BLaER1 treated with 17β-estradiol and CSF1 and Interleukin-3, amounts not matched to agents 10 nM and 100 nM (cell line): ENCODE data around the gene SRRM4.

Source experiments
- H3K27ac ChIP-seq, 11 experiments: shearing (Covaris generic); formaldehyde crosslinking; 2 replicates each; pipeline ENCODE4 v1.8.1; 2022
- H3K27me3 ChIP-seq, 11 experiments: shearing (Covaris generic); formaldehyde crosslinking; 2 replicates each; pipeline ENCODE4 v1.8.1; 2022
- H3K36me3 ChIP-seq, 11 experiments: shearing (Covaris generic); formaldehyde crosslinking; 2 replicates each; pipeline ENCODE4 v1.8.1; 2022
- H3K4me1 ChIP-seq, 10 experiments: shearing (Covaris generic); formaldehyde crosslinking; 2 replicates each; pipeline ENCODE4 v1.8.1; 2022
- H3K4me2 ChIP-seq, 11 experiments: shearing (Covaris generic); formaldehyde crosslinking; 2 replicates each; pipeline ENCODE4 v1.8.1; 2022
- H3K4me3 ChIP-seq, 10 experiments: shearing (Covaris generic); formaldehyde crosslinking; 2 replicates each; pipeline ENCODE4 v1.8.1; 2022
- H3K9ac ChIP-seq, 11 experiments: shearing (Covaris generic); formaldehyde crosslinking; 2 replicates each; pipeline ENCODE4 v1.8.1; 2022
- H3K9me3 ChIP-seq, 11 experiments: shearing (Covaris generic); formaldehyde crosslinking; replicated peaks in 1 of 11; 2 replicates each; pipeline ENCODE4 v1.8.1; 2022
- H4K20me1 ChIP-seq, 11 experiments: shearing (Covaris generic); formaldehyde crosslinking; 2 replicates each; pipeline ENCODE4 v1.8.1; 2022
- Cebpa-rat ChIP-seq, 11 experiments: shearing (Covaris generic); IDR thresholded peaks; 2 replicates each; pipeline ENCODE4 v1.8.1; 2022

The SRRM4 gene

GRCh38 chr12:119149270-119149669 is 167.9 kb downstream of the SRRM4 start:
- Histone ChIP-seq H3K27me3 (no peaks in the 10 kb centered on the region), H3K4me1 (no peaks in the 10 kb centered on the region), H3K9ac (no peak overlapping the region), H3K4me3 (no peak overlapping the region), H4K20me1 (no peaks in the 10 kb centered on the region), H3K4me2 (no peak overlapping the region), H3K9me3 (peaks cover 13 to 36% (median 22%) of the 10 kb centered on the region in 11 experiments; a peak in 21 of 22 replicates), H3K36me3 (no peaks in the 10 kb centered on the region), H3K27ac (no peak overlapping the region)
- TF ChIP-seq Cebpa-rat (IDR thresholded peaks at IDR 0.05), result no peak

GRCh38 chr12:119151445-119152026 is 170.2 kb downstream of the SRRM4 start:
- H3K36me3 ChIP-seq, result no peaks in the 10 kb centered on the region
- H3K4me3 ChIP-seq, result no peak overlapping the region
- H3K4me2 ChIP-seq, result no peak overlapping the region
- H3K27ac ChIP-seq, result no peak overlapping the region
- H3K9me3 ChIP-seq, result peaks cover 14 to 38% (median 28%) of the 10 kb centered on the region in 11 experiments; a peak in 21 of 22 replicates
- no peaks in the 10 kb centered on the region for H3K27me3 ChIP-seq
- H3K4me1 ChIP-seq, result peaks cover 0 to 15% (median 7%) of the 10 kb centered on the region in 10 experiments; a peak in 13 of 20 replicates
- H3K9ac ChIP-seq, result no peak overlapping the region
- no peaks in the 10 kb centered on the region for H4K20me1 ChIP-seq
- TF ChIP-seq Cebpa-rat (IDR thresholded peaks at IDR 0.05), result no peak

- H3K27ac ChIP-seq, result peak overlapping the region in 1 of 11 experiments; percentile 34; a peak in 1 of 22 replicates
- no peak overlapping the region for H3K4me2 ChIP-seq
- no peak overlapping the region for H3K9ac ChIP-seq
- peaks cover 14 to 38% (median 28%) of the 10 kb centered on the region in 11 experiments; a peak in 21 of 22 replicates for H3K9me3 ChIP-seq
- no peaks in the 10 kb centered on the region for H4K20me1 ChIP-seq
- H3K4me3 ChIP-seq, result no peak overlapping the region
- no peaks in the 10 kb centered on the region for H3K36me3 ChIP-seq
- no peaks in the 10 kb centered on the region for H3K27me3 ChIP-seq
- peaks cover 0 to 27% (median 11%) of the 10 kb centered on the region in 10 experiments; a peak in 13 of 20 replicates for H3K4me1 ChIP-seq
- TF ChIP-seq Cebpa-rat (IDR thresholded peaks at IDR 0.05), result no peak
These were observed 172.4 kb downstream of the SRRM4 start for GRCh38 chr12:119153477-119154434.

- no peaks in the 10 kb centered on the region for H3K27me3 ChIP-seq
- no peaks in the 10 kb centered on the region for H3K36me3 ChIP-seq
- TF ChIP-seq Cebpa-rat (IDR thresholded peaks at IDR 0.05), result no peak
- peak overlapping the region in 1 of 11 experiments; percentile 34; a peak in 1 of 22 replicates for H3K27ac ChIP-seq
- H3K9me3 ChIP-seq, result peaks cover 14 to 38% (median 28%) of the 10 kb centered on the region in 11 experiments; a peak in 21 of 22 replicates
- H3K4me3 ChIP-seq, result no peak overlapping the region
- H4K20me1 ChIP-seq, result no peaks in the 10 kb centered on the region
- H3K4me1 ChIP-seq, result peaks cover 0 to 27% (median 11%) of the 10 kb centered on the region in 10 experiments; a peak in 13 of 20 replicates
- no peak overlapping the region for H3K9ac ChIP-seq
- no peak overlapping the region for H3K4me2 ChIP-seq
These were observed 173.1 kb downstream of the SRRM4 start for GRCh38 chr12:119154435-119154818.

- Histone ChIP-seq H3K27ac (peak overlapping the region in 2 of 11 experiments; percentile 13 to 16; a peak in 2 of 22 replicates), H3K27me3 (no peaks in the 10 kb centered on the region), H3K4me2 (peak overlapping the region in 8 of 11 experiments; percentile 0 to 59 (median 39); a peak in 13 of 22 replicates)
These were observed 175.2 kb downstream of the SRRM4 start for GRCh38 chr12:119156401-119157044.

DNA sequence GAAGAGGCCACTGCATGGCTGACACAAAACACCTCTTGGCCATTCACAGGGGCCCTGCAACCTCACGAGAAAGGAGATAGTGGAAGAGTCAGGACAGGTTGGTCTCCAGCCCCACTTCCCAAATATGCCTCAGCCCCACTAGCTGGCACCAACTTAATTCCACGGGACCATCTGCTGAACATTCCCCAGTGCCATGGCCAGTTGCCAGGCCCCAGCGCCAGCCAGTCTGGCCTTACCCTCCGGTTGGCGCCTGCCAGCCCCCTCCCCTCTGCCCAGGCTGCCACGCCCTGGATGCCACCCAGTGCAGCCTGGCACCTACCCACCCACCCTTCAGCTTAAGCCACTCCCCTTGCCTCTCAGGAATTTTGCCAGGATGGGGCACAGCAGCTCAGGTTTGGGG is 176.2 kb downstream of the SRRM4 start:
- no peak overlapping the region for H3K27ac ChIP-seq
- TF ChIP-seq Cebpa-rat (IDR thresholded peaks at IDR 0.05), result no peak
- no peak overlapping the region for H3K9ac ChIP-seq
- no peaks in the 10 kb centered on the region for H3K36me3 ChIP-seq
- H3K4me3 ChIP-seq, result no peak overlapping the region
- H4K20me1 ChIP-seq, result no peaks in the 10 kb centered on the region
- peaks cover 10 to 17% (median 14%) of the 10 kb centered on the region in 11 experiments; a peak in 19 of 22 replicates for H3K9me3 ChIP-seq
- peak overlapping the region in 3 of 11 experiments; percentile 10 to 18 (median 11); a peak in 1 of 22 replicates for H3K4me2 ChIP-seq
- H3K27me3 ChIP-seq, result no peaks in the 10 kb centered on the region
- peaks cover 0 to 27% (median 11%) of the 10 kb centered on the region in 10 experiments; a peak in 13 of 20 replicates for H3K4me1 ChIP-seq

More at GRCh38 chr12:119156401-119157044, 175.2 kb downstream of the SRRM4 start:
- Histone ChIP-seq H3K36me3 (no peaks in the 10 kb centered on the region), H3K9me3 (peaks cover 14 to 27% (median 20%) of the 10 kb centered on the region in 11 experiments; a peak in 21 of 22 replicates), H3K4me1 (peaks cover 0 to 27% (median 11%) of the 10 kb centered on the region in 10 experiments; a peak in 13 of 20 replicates), H3K4me3 (no peak overlapping the region), H3K9ac (0 out of 22 replicates have a peak overlapping the region, but pooled peaks of 1 of the 11 experiments have one; percentile 13), H4K20me1 (no peaks in the 10 kb centered on the region)
- no peak for TF ChIP-seq Cebpa-rat (IDR thresholded peaks at IDR 0.05)

DNA sequence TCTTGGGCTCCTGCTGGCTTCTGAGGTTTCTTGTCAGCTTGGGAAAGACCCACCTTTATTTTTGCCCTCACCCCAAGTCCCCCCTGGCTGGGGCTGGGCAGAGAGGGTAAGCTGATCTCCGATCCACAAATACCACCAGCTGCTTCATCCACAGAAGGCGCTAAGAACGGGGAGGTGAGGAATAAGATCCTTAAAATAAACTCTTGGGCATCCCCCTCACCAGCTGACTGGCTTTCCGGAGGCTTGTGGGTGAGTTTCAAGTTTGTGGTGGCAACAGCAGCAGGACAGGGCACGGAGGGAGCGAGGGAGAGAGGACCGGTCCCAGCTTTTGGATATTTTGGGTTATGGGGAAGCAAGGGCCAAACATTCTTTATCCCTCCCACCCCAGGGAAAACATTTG is 176.6 kb downstream of the SRRM4 start:
- Histone ChIP-seq H3K9ac (no peak overlapping the region), H4K20me1 (no peaks in the 10 kb centered on the region), H3K27me3 (no peaks in the 10 kb centered on the region), H3K4me1 (peaks cover 0 to 27% (median 11%) of the 10 kb centered on the region in 10 experiments; a peak in 13 of 20 replicates), H3K4me3 (no peak overlapping the region), H3K4me2 (peak overlapping the region in 3 of 11 experiments; percentile 10 to 18 (median 11); a peak in 2 of 22 replicates), H3K36me3 (no peaks in the 10 kb centered on the region), H3K27ac (no peak overlapping the region), H3K9me3 (peaks cover 9 to 17% (median 14%) of the 10 kb centered on the region in 11 experiments; a peak in 18 of 22 replicates)
- TF ChIP-seq Cebpa-rat (IDR thresholded peaks at IDR 0.05), result no peak

DNA sequence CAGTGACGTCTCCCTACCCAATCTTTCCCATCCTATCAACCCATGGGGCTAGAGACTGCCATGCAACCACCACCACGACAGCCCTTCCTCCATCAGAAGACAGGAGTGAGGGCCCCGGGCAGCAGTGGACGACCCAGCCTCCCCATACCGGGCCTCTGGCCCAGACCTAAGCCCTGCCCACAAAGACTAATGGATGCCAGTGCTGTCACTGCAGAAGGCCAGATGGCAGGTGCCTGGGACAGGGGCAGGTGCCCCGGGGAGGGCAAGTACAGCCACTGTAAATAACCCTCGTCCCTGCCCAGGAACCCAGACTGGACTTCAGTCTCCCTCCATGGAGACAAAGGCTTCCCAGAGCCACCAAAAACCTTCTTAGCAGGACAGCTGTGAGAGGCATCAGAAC is 177.1 kb downstream of the SRRM4 start:
- H3K36me3 ChIP-seq, result no peaks in the 10 kb centered on the region
- H3K4me1 ChIP-seq, result peaks cover 0 to 27% (median 11%) of the 10 kb centered on the region in 10 experiments; a peak in 13 of 20 replicates
- no peak for TF ChIP-seq Cebpa-rat (IDR thresholded peaks at IDR 0.05)
- no peak overlapping the region for H3K4me3 ChIP-seq
- no peaks in the 10 kb centered on the region for H3K27me3 ChIP-seq
- no peak overlapping the region for H3K27ac ChIP-seq
- peaks cover 5 to 15% (median 11%) of the 10 kb centered on the region in 11 experiments; a peak in 18 of 22 replicates for H3K9me3 ChIP-seq
- H3K9ac ChIP-seq, result no peak overlapping the region
- no peaks in the 10 kb centered on the region for H4K20me1 ChIP-seq
- H3K4me2 ChIP-seq, result peak overlapping the region in 1 of 11 experiments; percentile 18; a peak in 1 of 22 replicates
